GM12875 (cell line): ENCODE data around the gene CAPSL.

Experiments
- H3K4me3 ChIP-seq: one replicate; pipeline ENCODE4 v1.5.1; 2011; ENCODE audit warnings: low read depth, low read length, control low read depth
- TF ChIP-seq, protein P1 (sequence below): IDR thresholded peaks from 2 replicates; pipeline ENCODE4 v1.5.1; 2011; ENCODE audit warnings: low read depth, mild to moderate bottlenecking, control low read depth, inconsistent platforms, low read length, moderate library complexity, borderline replicate concordance; ENCODE audit not compliant: insufficient read depth

Gene CAPSL

DNA sequence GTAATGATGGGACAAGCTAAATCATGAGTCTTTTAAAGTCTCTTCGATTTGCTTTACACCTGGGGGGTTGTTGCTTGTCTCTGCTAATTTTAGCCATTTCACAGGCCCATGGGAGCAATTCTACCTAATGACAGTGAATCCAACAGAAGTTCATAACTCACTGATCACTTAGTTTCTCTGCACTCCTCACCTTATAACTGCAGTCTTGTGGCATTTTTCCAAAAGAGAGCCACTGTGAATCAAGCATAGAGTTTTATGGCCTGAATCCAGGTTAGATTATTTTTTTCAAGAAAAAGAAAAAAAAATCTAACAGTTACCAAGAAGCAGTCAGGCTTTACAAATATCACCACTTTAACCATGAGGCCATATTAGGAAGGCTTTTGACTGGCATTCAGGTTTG is 83.2 kb downstream of the CAPSL start:
- no peak overlapping the region for H3K4me3 ChIP-seq
- TF ChIP-seq, protein P1, sequence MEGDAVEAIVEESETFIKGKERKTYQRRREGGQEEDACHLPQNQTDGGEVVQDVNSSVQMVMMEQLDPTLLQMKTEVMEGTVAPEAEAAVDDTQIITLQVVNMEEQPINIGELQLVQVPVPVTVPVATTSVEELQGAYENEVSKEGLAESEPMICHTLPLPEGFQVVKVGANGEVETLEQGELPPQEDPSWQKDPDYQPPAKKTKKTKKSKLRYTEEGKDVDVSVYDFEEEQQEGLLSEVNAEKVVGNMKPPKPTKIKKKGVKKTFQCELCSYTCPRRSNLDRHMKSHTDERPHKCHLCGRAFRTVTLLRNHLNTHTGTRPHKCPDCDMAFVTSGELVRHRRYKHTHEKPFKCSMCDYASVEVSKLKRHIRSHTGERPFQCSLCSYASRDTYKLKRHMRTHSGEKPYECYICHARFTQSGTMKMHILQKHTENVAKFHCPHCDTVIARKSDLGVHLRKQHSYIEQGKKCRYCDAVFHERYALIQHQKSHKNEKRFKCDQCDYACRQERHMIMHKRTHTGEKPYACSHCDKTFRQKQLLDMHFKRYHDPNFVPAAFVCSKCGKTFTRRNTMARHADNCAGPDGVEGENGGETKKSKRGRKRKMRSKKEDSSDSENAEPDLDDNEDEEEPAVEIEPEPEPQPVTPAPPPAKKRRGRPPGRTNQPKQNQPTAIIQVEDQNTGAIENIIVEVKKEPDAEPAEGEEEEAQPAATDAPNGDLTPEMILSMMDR: no peak
